Measurements from ENCODE around the gene MAP7D1.

MAP7D1 gene

DNA sequence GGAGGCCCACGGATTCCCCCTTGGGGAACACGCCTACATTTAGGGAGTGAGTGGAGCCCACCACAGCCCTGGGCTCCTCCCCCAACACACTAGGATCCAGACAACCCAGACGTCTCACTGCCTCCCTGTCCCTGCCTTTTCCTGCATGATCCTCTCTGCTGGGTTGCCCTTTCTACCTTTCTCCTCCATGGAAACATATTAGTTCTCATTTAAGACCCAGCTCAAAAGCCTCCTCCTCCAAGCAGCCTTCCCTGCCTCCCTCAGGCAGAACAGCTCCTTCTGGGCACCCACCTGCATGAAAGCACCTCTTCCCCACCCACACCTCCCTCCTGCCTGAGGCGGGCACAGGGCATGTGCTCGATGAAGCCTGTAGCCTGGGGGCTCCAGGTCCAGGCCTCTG lies 41.6 kb upstream of the MAP7D1 start:
- no peak for TF ChIP-seq CTCF (IDR thresholded peaks at IDR 0.05)

DNA sequence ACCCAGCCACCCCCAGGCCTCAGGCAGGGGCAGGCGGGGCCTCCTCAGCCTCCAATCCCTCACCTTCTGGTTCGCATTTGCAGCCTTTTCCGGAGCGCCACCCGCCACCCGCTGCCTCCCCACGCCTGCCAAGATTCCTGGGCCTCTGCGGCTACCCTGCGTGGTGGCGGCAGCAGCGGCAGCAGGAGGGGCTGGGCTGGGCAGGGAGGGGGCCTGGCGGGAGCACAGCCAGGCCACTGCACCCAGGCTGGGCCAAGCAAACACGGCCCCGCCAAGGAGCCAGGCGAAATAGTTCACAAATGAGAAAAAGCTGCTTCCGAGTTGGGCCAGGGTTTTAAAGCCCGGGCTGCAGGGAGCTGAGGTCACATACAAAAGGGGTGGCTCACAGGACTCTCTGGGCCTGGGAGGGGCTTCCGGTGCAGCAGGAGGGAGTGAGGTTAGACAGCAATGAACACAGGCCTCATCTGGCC lies 40.7 kb upstream of the MAP7D1 start:
- no peak for TF ChIP-seq CTCF (IDR thresholded peaks at IDR 0.05)

GRCh38 chr1:36115931-36116330 lies 40.0 kb upstream of the MAP7D1 start:
- TF ChIP-seq CTCF (IDR thresholded peaks at IDR 0.05), result no peak

DNA sequence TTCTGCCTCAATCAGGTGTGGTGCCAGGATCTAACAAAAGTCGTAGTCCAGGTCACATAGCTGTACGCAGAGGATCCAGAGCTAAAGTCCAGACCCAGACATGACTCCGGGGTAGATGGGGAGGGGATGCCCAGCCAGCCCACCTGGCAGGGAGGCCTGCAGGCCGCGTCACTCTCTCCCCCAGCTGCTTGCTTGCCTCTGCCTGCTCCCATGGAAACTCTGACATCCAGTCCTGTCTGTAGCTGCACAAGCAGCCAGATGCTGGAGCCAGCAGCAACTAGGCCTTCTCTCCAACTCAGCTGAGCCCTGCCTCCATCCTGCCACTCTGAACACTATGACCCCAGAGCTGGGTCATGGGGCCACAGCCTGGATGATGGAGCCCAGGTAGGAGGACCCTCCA lies 39.1 kb upstream of the MAP7D1 start:
- no peak for TF ChIP-seq CTCF (IDR thresholded peaks at IDR 0.05)

- no peak for TF ChIP-seq CTCF (IDR thresholded peaks at IDR 0.05)
Observed at GRCh38 chr1:36118447-36119204, 37.3 kb upstream of the MAP7D1 start.

DNA sequence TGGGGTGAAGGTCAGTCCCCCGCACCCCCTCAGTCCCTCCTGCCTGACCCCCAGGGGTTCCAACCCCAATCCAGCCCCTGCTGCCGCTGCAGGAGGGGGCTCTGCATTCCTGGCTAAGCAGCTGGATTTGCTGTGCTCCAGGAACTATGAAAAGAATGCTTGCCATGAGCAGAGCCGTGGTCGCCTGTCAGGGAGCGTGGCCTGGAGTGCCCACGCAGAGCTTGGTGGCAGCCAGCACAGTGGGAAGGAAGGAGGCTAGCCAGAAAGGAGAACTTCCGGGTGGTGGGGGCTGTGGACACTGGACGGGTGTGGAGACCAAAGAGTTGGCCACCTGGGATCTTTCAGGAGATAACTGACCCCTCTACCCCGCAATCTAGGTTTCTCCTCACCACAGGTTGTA lies 36.5 kb upstream of the MAP7D1 start:
- no peak for TF ChIP-seq CTCF (IDR thresholded peaks at IDR 0.05)

GRCh38 chr1:36122062-36123030 lies 33.6 kb upstream of the MAP7D1 start:
- no peak for TF ChIP-seq CTCF (IDR thresholded peaks at IDR 0.05)
